Stimulated activated CD8-positive, alpha-beta memory T cell treated with anti-CD3 and anti-CD28 coated beads, Interleukin-12 subunit alpha, Interleukin-12 subunit beta, amount 100 ng/mL, for 24 hours (primary cell): ENCODE data around the gene GRIK5.
"Not testable (repeated sequence)": the region's sequence is repeated elsewhere in the genome, so short reads cannot be mapped to it uniquely, and the experiment has no call there.

ENCODE experiments used
- DNase-seq: peaks from one replicate; pipeline ENCODE4 v3.0.0-alpha.2; 2020; ENCODE audit errors: extremely low read depth

The GRIK5 gene

DNA sequence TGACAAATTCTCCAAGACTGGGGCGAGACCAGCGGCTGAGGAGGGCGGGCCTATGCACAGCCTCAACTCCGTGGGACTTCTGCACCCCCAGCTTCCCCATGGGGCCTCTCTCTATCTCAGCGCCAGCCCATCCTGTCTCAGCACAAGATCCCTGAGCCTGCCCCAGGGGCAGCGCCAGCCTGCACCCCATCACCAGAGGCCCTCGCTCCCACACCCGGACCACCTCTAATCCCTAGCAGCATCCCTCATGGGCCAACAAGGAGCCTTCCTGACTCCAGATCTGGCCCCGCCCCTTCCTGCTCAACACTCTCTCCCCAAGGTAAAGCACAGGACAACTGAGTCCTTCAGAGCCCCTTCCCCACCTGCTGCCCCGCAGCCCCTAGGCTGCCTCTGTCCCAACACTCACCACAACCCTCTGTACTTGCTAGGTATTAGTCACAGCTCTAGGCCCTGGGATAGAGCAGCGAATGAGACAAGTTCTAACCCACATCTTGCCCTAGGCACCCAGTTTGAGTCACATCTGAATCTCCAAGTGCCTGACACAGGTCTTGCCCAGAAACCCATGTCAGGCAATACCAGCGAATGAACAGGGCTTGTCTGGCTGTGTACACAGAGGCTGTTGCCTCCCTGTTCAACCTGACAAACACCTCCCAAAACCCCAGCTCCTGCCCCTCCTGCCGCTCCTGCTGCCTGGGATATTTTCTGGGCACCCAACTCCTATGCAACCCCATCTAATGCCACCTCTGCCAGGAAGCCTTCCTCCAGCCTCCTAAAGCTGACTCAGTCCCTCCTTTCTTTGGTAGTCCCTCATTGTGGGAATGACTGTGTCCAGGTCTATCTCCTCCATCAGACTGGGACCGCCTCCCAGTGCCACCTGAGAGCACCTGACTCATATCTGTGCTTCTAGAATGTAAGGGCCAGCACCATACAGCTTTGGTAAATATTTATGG is 18.6 kb downstream of the GRIK5 start:
- no peak for DNase-seq

DNA sequence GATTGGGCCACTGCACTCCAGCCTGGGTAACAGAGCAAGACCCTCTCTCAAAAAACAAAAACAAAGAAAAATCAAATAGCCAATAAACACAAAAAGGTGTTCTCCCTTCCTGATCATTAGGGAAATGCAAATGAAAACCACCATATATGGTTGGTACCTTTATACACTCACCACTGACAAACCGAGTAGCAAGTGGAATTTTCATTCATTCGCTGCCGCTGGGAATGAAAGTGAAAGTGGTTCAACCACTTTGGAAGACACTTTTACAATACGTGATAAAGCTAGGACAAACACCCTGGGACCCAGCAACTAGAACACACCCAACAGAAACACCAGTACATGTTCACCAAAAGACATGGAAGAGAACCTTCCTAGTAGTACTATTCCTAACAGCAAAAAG is 21.0 kb downstream of the GRIK5 start:
- DNase-seq = no peak

GRCh38 chr19:42045575-42045974 is 24.4 kb downstream of the GRIK5 start:
- no peak for DNase-seq

DNA sequence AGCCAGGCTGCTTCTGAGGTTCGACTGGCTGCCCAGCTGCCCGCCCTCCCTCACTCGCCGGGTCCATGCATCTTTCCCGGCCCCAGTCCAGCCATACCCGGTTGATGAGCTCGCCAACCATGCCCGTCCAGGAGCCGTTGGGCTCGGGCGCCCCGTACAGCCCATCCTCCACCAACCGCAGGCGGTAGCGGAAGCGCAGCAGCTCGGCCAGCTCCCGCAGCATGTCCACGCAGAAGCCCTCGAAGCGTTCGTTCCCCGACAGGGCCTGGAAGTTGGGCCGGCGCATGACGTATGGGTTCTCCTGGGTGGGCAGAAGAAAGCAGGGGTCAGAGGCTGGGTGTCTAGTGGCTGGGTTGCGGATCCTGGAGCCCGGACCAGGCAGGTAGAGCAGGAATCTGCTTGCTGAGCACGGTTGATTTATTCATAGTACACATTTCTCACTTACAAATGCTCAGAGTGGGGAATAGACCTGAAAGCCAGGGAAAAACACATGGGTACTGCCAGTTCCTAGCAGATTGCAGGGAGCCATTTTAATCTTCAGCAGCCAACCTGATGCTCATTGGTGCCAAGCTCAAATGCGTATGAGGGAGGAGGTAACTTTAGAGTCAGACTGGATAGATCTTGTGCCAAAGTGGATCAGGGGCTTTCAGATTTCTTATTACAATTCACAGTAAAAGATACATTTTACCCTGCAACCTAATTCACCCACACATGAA is 27.4 kb downstream of the GRIK5 start:
- no peak for DNase-seq

GRCh38 chr19:42040491-42040890 is 29.5 kb downstream of the GRIK5 start:
- not testable (repeated sequence) for DNase-seq

DNA sequence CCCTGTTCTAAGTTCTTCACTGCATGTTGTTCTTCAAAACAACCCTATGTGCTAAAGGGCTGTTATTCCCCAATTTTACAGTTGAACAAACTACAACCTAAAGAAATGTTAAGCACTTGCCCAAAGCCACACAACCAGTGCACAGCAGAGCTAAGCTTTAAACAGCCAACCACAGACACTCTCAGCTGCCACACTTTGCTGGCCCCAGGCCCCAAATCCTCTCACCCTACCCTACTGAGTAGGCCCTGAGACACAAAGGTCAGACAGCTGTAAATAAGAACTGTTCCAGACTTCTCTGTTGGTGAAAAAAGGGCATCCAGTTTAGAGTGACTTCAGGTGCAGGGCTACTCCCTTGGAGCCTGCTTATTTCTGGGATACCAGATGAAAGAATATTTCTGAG is 30.0 kb downstream of the GRIK5 start:
- DNase-seq = no peak

DNA sequence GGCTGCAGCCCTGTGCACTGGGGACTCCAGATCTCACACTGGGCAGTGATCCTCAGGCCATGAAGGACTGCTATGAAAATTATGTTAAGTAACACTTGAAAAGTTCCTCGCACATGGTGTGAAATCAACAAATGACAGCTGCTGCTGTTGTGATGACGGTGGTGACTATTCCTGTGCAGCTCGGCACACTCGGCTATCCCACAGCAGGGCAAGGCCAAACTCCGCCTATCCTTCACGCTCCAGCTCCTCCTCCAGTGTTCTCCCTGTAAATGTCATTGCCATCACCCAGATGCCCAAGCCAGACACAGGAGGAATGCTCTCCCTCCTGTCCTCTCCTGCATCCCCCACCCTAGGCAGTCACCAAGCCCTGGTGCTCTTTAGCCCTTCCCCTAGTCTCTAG is 31.3 kb downstream of the GRIK5 start:
- no peak for DNase-seq

- no peak for DNase-seq
Observed at GRCh38 chr19:42037649-42038048, 32.4 kb downstream of the GRIK5 start.

- peak; percentile 35 for DNase-seq
Observed at GRCh38 chr19:42034640-42035391, 35.2 kb downstream of the GRIK5 start.

- no peak for DNase-seq
Observed at GRCh38 chr19:42033413-42033812, 36.6 kb downstream of the GRIK5 start.

DNA sequence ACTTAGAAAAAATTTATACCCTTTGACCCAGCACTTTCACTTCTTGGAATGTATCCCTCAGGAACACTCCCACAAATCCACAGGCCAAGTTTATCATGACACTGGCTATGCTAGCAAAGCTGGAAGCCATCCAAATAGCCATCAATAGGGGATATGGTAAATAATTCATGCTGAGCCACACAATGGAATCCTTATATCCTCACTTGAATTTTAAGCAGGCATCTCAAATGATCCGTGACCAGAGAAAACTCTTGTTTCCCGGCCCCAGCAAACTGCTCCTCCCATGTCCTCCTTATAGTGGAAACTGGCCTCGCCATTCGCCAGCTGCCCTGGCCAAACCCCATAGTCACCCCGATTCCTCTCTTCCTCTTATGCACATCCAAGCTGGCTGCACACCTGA is 37.6 kb downstream of the GRIK5 start:
- DNase-seq = no peak

DNA sequence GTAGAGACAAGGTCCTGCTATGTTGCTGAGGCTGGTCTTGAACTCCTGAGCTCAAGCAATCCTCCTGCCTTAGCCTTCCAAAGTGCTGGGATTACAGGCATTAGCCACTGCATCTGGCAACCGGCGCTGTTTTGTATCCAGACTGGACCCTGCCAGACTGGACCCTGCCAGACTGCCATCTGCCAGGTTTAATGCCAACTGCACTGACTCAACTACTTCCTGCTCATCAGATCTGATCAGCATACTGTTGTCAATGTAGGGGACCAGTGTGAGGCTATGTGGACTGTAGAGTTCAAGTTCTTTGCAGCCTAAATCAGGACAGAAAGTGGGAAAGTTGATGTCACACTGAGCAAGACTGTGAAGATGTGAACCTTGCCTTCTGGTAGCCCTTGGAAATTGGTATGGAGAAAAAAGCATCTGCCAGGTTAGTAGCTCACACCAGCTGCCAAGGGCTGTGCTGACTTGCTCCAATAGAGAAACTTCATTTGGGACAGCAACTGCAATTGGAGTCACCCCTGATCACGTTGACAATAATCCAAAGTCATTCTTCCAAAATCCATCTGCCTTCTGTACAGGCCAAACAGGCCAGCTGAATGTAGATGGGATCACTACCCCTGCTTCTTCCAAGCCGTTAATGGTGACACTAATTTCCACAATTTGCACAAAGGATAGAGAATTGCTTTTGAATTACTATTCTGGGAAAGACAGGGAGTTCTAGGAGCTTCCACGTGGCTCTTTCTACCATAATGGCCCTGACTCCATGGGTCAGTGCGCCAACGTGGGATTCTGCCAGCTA is 39.2 kb downstream of the GRIK5 start:
- no peak for DNase-seq

DNA sequence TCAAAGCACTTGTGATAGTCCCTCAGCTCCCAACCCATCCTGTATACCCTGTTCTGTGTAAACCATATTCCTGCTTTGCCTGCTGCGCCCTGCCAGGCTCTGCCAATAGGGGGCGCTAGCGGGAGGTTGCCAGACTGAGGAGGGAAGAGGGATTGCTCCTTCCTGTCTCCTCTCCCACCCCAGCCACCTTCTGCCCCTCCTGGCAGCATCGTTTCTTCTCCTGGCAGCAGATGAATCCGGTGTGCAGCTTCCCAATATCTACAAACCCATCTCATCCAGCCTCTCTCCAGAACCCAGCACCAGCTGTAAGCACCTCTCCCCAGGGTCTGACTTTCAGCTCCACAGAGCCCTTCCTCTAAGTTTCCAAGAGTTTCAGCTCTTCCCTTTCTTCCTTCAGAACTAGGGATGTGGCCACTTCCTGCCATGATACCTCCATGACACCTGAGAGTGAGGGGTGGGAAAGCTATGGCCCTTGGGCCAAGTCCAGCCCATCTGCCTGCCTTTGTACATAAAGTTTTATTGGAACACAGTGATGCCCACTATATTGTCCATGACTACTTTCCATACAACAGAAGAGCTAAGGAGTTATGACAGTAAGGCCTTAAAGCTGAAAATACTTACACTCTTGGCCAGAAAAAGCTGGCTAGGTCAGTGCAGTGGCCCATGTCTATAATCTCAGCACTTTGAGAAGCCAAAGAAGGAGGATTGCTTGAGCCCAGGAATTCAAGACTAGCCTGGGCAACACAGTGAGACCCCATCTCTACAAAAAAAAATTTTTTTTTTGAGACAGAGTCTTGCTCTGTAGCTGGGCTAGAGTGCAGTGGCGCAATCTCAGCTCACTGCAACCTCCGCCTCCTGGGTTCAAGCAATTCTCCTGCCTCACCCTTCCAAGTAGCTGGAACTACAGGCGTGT is 41.4 kb downstream of the GRIK5 start:
- no peak for DNase-seq

DNA sequence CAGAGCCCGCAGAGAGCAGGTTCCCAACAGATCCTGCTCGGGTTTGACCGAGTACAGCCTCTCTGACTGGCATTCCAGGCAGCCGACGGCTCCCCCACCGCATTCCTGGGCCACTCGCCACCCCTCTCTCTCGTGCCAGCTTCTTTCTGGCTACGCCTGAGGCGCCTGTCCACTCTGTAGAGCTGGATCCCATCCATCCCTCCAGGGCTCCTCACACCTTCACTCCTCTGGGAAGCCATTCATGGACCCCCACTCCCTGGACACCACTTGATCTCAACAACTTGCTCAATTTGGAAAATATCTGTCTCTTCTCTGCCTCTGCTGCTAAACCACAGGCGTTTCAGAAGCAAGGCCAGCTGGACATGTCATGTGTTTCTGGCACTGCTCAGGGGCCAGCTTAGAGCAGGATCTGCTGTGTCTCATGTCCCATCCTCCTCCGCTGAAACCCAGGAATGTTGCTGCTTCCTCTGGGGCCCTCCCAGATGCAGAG is 45.3 kb downstream of the GRIK5 start:
- DNase-seq = no peak

DNA sequence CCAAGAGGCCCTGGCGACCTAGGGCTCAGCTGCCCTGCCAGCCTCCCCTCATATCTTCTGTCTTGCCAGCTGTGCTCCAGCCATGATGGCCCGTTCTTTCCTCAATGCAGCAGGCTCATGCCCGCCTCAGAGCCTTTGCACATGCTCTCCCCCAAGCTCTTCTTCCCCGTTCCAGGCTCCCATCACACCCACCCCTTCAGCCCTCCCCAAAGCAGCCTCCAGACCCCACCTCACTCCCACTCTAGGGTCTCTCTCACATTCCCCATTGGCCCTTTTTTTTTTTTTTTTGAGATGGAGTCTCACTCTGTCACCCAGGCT is 46.1 kb downstream of the GRIK5 start:
- no peak for DNase-seq

- no peak for DNase-seq
Observed at GRCh38 chr19:42023121-42023942, 46.7 kb downstream of the GRIK5 start.

DNA sequence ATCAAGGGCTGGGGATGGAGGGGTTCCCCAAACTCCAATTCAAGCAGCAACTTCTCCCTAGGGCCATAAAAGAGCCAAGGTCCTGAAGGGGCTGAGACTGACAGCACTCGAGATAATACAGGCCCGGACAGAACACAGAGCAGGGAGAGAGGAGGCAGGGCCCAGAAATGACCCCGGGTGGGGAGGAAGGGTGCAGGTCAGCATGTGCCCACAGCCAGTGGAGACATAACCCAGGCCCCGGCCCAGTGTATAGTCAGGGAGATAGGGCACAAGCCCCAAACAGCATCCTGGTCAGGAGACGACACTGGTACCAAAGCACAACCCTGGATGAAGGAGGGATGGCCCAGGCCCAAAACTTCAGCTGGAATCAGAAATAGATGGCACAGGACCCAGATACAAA is 47.4 kb downstream of the GRIK5 start:
- no peak for DNase-seq

GRCh38 chr19:42021185-42021584 is 48.8 kb downstream of the GRIK5 start:
- DNase-seq = no peak

- DNase-seq = no peak
Observed at GRCh38 chr19:42018503-42019193, 51.4 kb downstream of the GRIK5 start.
